K562 (cell line): ENCODE data around the gene NUAK2. TPM values are rescaled to one million over a fixed set of nuclear protein-coding genes. Genes with fewer than 3 reads are reported as not detected.

ENCODE experiments used
- DEAF1 ChIP-seq: fragments of 450-650 bp; formaldehyde crosslinking; IDR thresholded peaks from 2 replicates; pipeline ENCODE4 v1.4.0; 2020; ENCODE audit warnings: mild to moderate bottlenecking, moderate library complexity
- HMBOX1 ChIP-seq: sonication (generic); IDR thresholded peaks from 2 replicates; pipeline ENCODE4 v1.6.1; 2016
- HMG20A ChIP-seq: fragments of 450-650 bp; formaldehyde crosslinking; conservative IDR thresholded peaks from 2 replicates; pipeline ENCODE4 v1.4.0; 2020; ENCODE audit warnings: mild to moderate bottlenecking, mixed read lengths
- KDM5B ChIP-seq: fragments of 200-600 bp; sonication (generic); IDR thresholded peaks from 2 replicates; pipeline ENCODE4 v1.6.1; 2012; ENCODE audit warnings: low read depth, mild to moderate bottlenecking, moderate library complexity, low read length, control low read depth, inconsistent platforms; ENCODE audit not compliant: insufficient replicate concordance
- MTA3 ChIP-seq: fragments of 450-650 bp; formaldehyde crosslinking; IDR thresholded peaks from 2 replicates; pipeline ENCODE4 v1.6.1; 2017; ENCODE audit warnings: mild to moderate bottlenecking, borderline replicate concordance
- MYC ChIP-seq, 2 experiments: fragments of 250-450 bp in 1 of 2; sonication (Bioruptor Pico) in 1 of 2; IDR thresholded peaks; 2 replicates each; pipeline versions ENCODE4 v1.5.1 to v1.6.1; 2012 to 2021; ENCODE audit warnings: low read depth in 2 of 2, borderline replicate concordance in 1 of 2, improper control_type of control experiment in 1 of 2, low read length in 1 of 2, mild to moderate bottlenecking in 1 of 2, moderate library complexity in 1 of 2
- PRPF4 ChIP-seq: fragments of 200-400 bp; formaldehyde crosslinking; IDR thresholded peaks from one replicate; pipeline ENCODE4 v1.6.1; 2017; ENCODE audit warnings: low read length, low read depth, mild to moderate bottlenecking; ENCODE audit not compliant: insufficient read depth, poor library complexity, severe bottlenecking
- SLC30A9 ChIP-seq: fragments of 250-450 bp; sonication (Bioruptor Pico); IDR thresholded peaks from 2 replicates; pipeline ENCODE4 v1.8.0; 2022; ENCODE audit warnings: mild to moderate bottlenecking, moderate library complexity
- XRCC5 ChIP-seq: fragments of 200-400 bp; formaldehyde crosslinking; IDR thresholded peaks from 2 replicates; pipeline ENCODE4 v1.6.1; 2017; ENCODE audit warnings: low read depth, mild to moderate bottlenecking, low read length
- polyA plus RNA-seq, 8 experiments: library from polyadenylated mRNA; depleted of rRNA in 4 of 8; stranded (reverse) in 5 of 8; unstranded in 3 of 8; fragments of >200 nt; fragmentation: Nextera tagmentation in 2 of 8; fragmentation: Illumina TruSeq in 1 of 8; extraction: Ambion mirVana in 2 of 8; extraction: Trizol in 1 of 8; gene quantifications; 2 replicates each; pipeline versions ENCODE4 v1.2.1 to v1.2.3, GENCODE V29; 2011 to 2014; ENCODE audit warnings: inconsistent platforms in 1 of 8, missing spikeins in 1 of 8
- total RNA-seq, 7 experiments: library from RNA; depleted of rRNA in 6 of 7; stranded (reverse); fragments of >200 nt in 6 of 7; fragmentation: Illumina TruSeq in 2 of 7; extraction: Trizol in 2 of 7; gene quantifications; 2 replicates each; pipeline versions ENCODE4 v1.2.1 to v1.2.3, GENCODE V29; 2011 to 2021; ENCODE audit warnings: low replicate concordance in 1 of 7

The NUAK2 gene
- total and polyA plus RNA-seq, 9 of the 15 experiments (the other 6 are each of a cell fraction or from before 2014, with no cell fraction given), result 0.04 to 0.44 (median 0.14) TPM

- TF ChIP-seq HMBOX1 (no peak), MYC (IDR thresholded peaks at IDR 0.05; ENCODE audit: low read depth, low read length) (no peak), MYC (CRISPR knock-in tag; IDR thresholded peaks at IDR 0.05; ENCODE audit: borderline replicate concordance, low read depth) (no peak), HMG20A (CRISPR knock-in tag) (no peak), SLC30A9 (CRISPR knock-in tag) (no peak), DEAF1 (no peak), MTA3 (no peak), PRPF4 (no peak), XRCC5 (no peak), KDM5B (no peak)
Observed at GRCh38 chr1:205301842-205302588, 19.5 kb downstream of the NUAK2 start (continued).
